Central memory CD4-positive, alpha-beta T cell (primary cell): ENCODE data around the gene PSME3.
"Not testable (repeated sequence)": the region's sequence is repeated elsewhere in the genome, so short reads cannot be mapped to it uniquely, and the experiment has no call there.

ENCODE experiments used
- DNase-seq: peaks from one replicate; pipeline ENCODE4 v3.0.0; 2022

PSME3 gene

GRCh38 chr17:42878924-42879595 lies 45.9 kb downstream of the PSME3 start:
- no peak for DNase-seq

- DNase-seq: no peak
Observed at GRCh38 chr17:42879596-42879985, 46.4 kb downstream of the PSME3 start.

GRCh38 chr17:42880776-42881310 lies 47.6 kb downstream of the PSME3 start:
- DNase-seq: no peak

- DNase-seq: not testable (repeated sequence)
Observed at GRCh38 chr17:42881706-42882105, 48.5 kb downstream of the PSME3 start.

GRCh38 chr17:42882166-42882565 lies 49.0 kb downstream of the PSME3 start:
- no peak for DNase-seq

- DNase-seq: no peak
Observed at GRCh38 chr17:42883802-42884558, 50.8 kb downstream of the PSME3 start.

GRCh38 chr17:42885806-42886205 lies 52.6 kb downstream of the PSME3 start:
- not testable (repeated sequence) for DNase-seq

- no peak for DNase-seq
Observed at GRCh38 chr17:42886283-42887176, 53.3 kb downstream of the PSME3 start.

- no peak for DNase-seq
Observed at GRCh38 chr17:42889809-42890208, 56.6 kb downstream of the PSME3 start.

GRCh38 chr17:42891539-42892152 lies 58.4 kb downstream of the PSME3 start:
- no peak for DNase-seq

- no peak for DNase-seq
Observed at GRCh38 chr17:42893359-42893758, 60.2 kb downstream of the PSME3 start.
